SK-N-SH treated with all-trans-retinoic acid at 6 μM for 48 hours (cell line): ENCODE measurements around the gene MAPRE2.

ENCODE experiments used
- ATAC-seq: fragments of 200-7000 bp; cut with Tn5 transposase; 3 replicates; pipeline ENCODE4 v1.9.1; 2020; ENCODE audit warnings: mild to moderate bottlenecking, moderate library complexity
- ARNTL ChIP-seq: fragments of 450-650 bp; formaldehyde crosslinking; IDR thresholded peaks from 2 replicates; pipeline ENCODE4 v1.5.0; 2020; ENCODE audit warnings: low read depth, mild to moderate bottlenecking, moderate library complexity, borderline replicate concordance
- BACH2 ChIP-seq: fragments of 250-450 bp; sonication (Bioruptor Pico); IDR thresholded peaks from 2 replicates; pipeline ENCODE4 v1.9.0; 2021; ENCODE audit warnings: mild to moderate bottlenecking, borderline replicate concordance
- CREB5 ChIP-seq: fragments of 250-450 bp; sonication (Bioruptor Pico); IDR thresholded peaks from 2 replicates; pipeline ENCODE4 v1.5.1; 2020; ENCODE audit warnings: low read depth, mild to moderate bottlenecking, moderate library complexity
- CSDC2 ChIP-seq: fragments of 250-450 bp; sonication (Bioruptor Pico); IDR thresholded peaks from 2 replicates; pipeline ENCODE4 v1.5.0; 2020; ENCODE audit warnings: mild to moderate bottlenecking, moderate library complexity
- CSRNP3 ChIP-seq: fragments of 250-450 bp; sonication (Bioruptor Pico); IDR thresholded peaks from 2 replicates; pipeline ENCODE4 v1.5.1; 2021; ENCODE audit warnings: mild to moderate bottlenecking, moderate library complexity
- ESRRG ChIP-seq: fragments of 250-450 bp; sonication (Bioruptor Pico); IDR thresholded peaks from 2 replicates; pipeline ENCODE4 v1.6.1; 2021; ENCODE audit warnings: mild to moderate bottlenecking
- GLIS3 ChIP-seq: fragments of 250-450 bp; sonication (Bioruptor Pico); IDR thresholded peaks from 2 replicates; pipeline ENCODE4 v1.5.0; 2020; ENCODE audit warnings: mild to moderate bottlenecking, moderate library complexity
- OSR1 ChIP-seq: fragments of 250-450 bp; sonication (Bioruptor Pico); IDR thresholded peaks from 2 replicates; pipeline ENCODE4 v1.8.0; 2022; ENCODE audit warnings: moderate library complexity, mild to moderate bottlenecking, inconsistent platforms
- PATZ1 ChIP-seq: fragments of 250-450 bp; sonication (Bioruptor Pico); IDR thresholded peaks from 2 replicates; pipeline ENCODE4 v1.8.0; 2020; ENCODE audit warnings: mild to moderate bottlenecking, moderate library complexity, borderline replicate concordance
- POU6F1 ChIP-seq: fragments of 250-450 bp; sonication (Bioruptor Pico); IDR thresholded peaks from 2 replicates; pipeline ENCODE4 v1.8.0; 2021; ENCODE audit warnings: low read depth, mild to moderate bottlenecking, moderate library complexity, borderline replicate concordance
- PPARA ChIP-seq: fragments of 250-450 bp; sonication (Bioruptor Pico); IDR thresholded peaks from 2 replicates; pipeline ENCODE4 v1.5.0; 2020; ENCODE audit warnings: mild to moderate bottlenecking, borderline replicate concordance
- RARB ChIP-seq: fragments of 250-450 bp; sonication (Bioruptor Pico); IDR thresholded peaks from 2 replicates; pipeline ENCODE4 v1.8.0; 2021; ENCODE audit warnings: mild to moderate bottlenecking, moderate library complexity
- SNAI2 ChIP-seq: fragments of 250-450 bp; sonication (Bioruptor Pico); IDR thresholded peaks from 2 replicates; pipeline ENCODE4 v1.5.0; 2020; ENCODE audit warnings: mild to moderate bottlenecking, moderate library complexity
- TCF4 ChIP-seq: fragments of 250-450 bp; sonication (Bioruptor Pico); IDR thresholded peaks from 2 replicates; pipeline ENCODE4 v1.8.0; 2021; ENCODE audit warnings: mild to moderate bottlenecking, moderate library complexity, borderline replicate concordance
- TOX ChIP-seq: fragments of 250-450 bp; sonication (Bioruptor Pico); IDR thresholded peaks from 2 replicates; pipeline ENCODE4 v1.8.0; 2021; ENCODE audit warnings: mild to moderate bottlenecking, moderate library complexity, borderline replicate concordance
- TSHZ2 ChIP-seq: fragments of 250-450 bp; sonication (Bioruptor Pico); IDR thresholded peaks from 2 replicates; pipeline ENCODE4 v1.5.0; 2020; ENCODE audit warnings: mild to moderate bottlenecking, moderate library complexity
- ZC3H10 ChIP-seq: fragments of 250-450 bp; sonication (Bioruptor Pico); IDR thresholded peaks from 2 replicates; pipeline ENCODE4 v1.5.1; 2021; ENCODE audit warnings: mild to moderate bottlenecking, moderate library complexity
- ZFP3 ChIP-seq: fragments of 250-450 bp; sonication (Bioruptor Pico); IDR thresholded peaks from 2 replicates; pipeline ENCODE4 v1.5.0; 2020; ENCODE audit warnings: mild to moderate bottlenecking, moderate library complexity
- ZFP30 ChIP-seq: fragments of 450-650 bp; formaldehyde crosslinking; IDR thresholded peaks from 2 replicates; pipeline ENCODE4 v1.5.0; 2022; ENCODE audit warnings: mild to moderate bottlenecking, moderate library complexity
- ZNF565 ChIP-seq: fragments of 450-650 bp; formaldehyde crosslinking; conservative IDR thresholded peaks from 2 replicates; pipeline ENCODE4 v1.5.0; 2020; ENCODE audit warnings: low read depth, mild to moderate bottlenecking, moderate library complexity
- ZNF8 ChIP-seq: fragments of 450-650 bp; formaldehyde crosslinking; IDR thresholded peaks from 2 replicates; pipeline ENCODE4 v1.5.0; 2020; ENCODE audit warnings: mild to moderate bottlenecking, moderate library complexity

MAPRE2 gene

GRCh38 chr18:34999756-35000289, 41.4 kb upstream of the MAPRE2 start:
- no peak for ATAC-seq
- TF ChIP-seq PPARA (no peak), PATZ1 (no peak), GLIS3 (CRISPR knock-in tag) (no peak), ZFP3 (CRISPR knock-in tag) (no peak), BACH2 (CRISPR knock-in tag) (no peak), RARB (CRISPR knock-in tag) (no peak), TOX (CRISPR knock-in tag) (no peak), ZNF565 (CRISPR knock-in tag) (no peak), SNAI2 (CRISPR knock-in tag) (no peak), TSHZ2 (no peak), CSDC2 (no peak), ZFP30 (CRISPR knock-in tag) (no peak), ZC3H10 (CRISPR knock-in tag) (no peak), CREB5 (no peak), OSR1 (CRISPR knock-in tag) (no peak), ARNTL (no peak), ZNF8 (CRISPR knock-in tag) (no peak)

- ATAC-seq = no peak
- TF ChIP-seq RARB (CRISPR knock-in tag) = no peak
- TF ChIP-seq TSHZ2 = no peak
- TF ChIP-seq POU6F1 = no peak
- TF ChIP-seq PPARA = no peak
- no peak for TF ChIP-seq CSDC2
- TF ChIP-seq ESRRG = no peak
- no peak for TF ChIP-seq BACH2 (CRISPR knock-in tag)
- no peak for TF ChIP-seq TOX (CRISPR knock-in tag)
- no peak for TF ChIP-seq CREB5
- no peak for TF ChIP-seq TCF4 (CRISPR knock-in tag)
- TF ChIP-seq PATZ1 = no peak
- no peak for TF ChIP-seq GLIS3 (CRISPR knock-in tag)
- no peak for TF ChIP-seq ZNF8 (CRISPR knock-in tag)
- TF ChIP-seq ZNF565 (CRISPR knock-in tag) = no peak
- TF ChIP-seq CSRNP3 (CRISPR knock-in tag) = no peak
- TF ChIP-seq ZFP30 (CRISPR knock-in tag) = no peak
- TF ChIP-seq OSR1 (CRISPR knock-in tag) = no peak
- TF ChIP-seq ARNTL = no peak
- TF ChIP-seq, all 23 proteins: peak for 0
These were observed 40.8 kb upstream of the MAPRE2 start for GRCh38 chr18:35000457-35000856.
